KOPT-K1 (cell line): ENCODE results near the gene FBXW8.
"Not testable (repeated sequence)": the region's sequence is repeated elsewhere in the genome, so short reads cannot be mapped to it uniquely, and the experiment has no call there.

Source experiments
- H3K27ac ChIP-seq: fragments of 200-600 bp; sonication (generic); 2 replicates; pipeline ENCODE4 v1.5.1; 2016; ENCODE audit warnings: antibody characterized with exemption, mild to moderate bottlenecking, low read depth, low read length; ENCODE audit not compliant: poor library complexity, severe bottlenecking
- H3K36me3 ChIP-seq: fragments of 200-600 bp; sonication (generic); 2 replicates; pipeline ENCODE4 v1.5.1; 2017; ENCODE audit warnings: antibody characterized with exemption, mild to moderate bottlenecking, low read length, moderate library complexity; ENCODE audit not compliant: insufficient read depth
- H3K9me3 ChIP-seq: fragments of 200-600 bp; sonication (generic); 2 replicates; pipeline ENCODE4 v1.5.1; 2017; ENCODE audit warnings: antibody characterized with exemption, low read length, mild to moderate bottlenecking; ENCODE audit not compliant: insufficient read depth, poor library complexity, severe bottlenecking

Gene FBXW8

DNA sequence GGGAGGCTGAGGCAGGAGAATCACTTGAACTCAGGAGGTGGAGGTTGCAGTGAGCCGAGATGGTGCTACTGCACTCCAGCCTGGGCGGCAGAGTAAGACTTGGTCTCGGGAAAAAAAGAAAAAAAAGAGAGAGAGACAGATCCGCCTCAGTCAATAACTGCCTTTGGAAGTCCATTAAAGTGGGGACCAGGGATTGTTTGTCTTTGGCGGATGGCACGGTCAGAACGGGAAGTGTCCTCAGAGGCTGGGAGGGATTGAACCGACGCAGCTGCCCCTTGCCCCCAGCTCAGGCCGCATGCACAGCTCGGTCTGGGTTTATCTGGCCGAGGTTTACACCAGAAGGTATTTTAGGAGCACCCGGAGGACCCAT is 134.0 kb downstream of the FBXW8 start:
- no peak overlapping the region for H3K27ac ChIP-seq
- H3K36me3 ChIP-seq = peaks cover 90% of the 10 kb centered on the region
- no peaks in the 10 kb centered on the region for H3K9me3 ChIP-seq

DNA sequence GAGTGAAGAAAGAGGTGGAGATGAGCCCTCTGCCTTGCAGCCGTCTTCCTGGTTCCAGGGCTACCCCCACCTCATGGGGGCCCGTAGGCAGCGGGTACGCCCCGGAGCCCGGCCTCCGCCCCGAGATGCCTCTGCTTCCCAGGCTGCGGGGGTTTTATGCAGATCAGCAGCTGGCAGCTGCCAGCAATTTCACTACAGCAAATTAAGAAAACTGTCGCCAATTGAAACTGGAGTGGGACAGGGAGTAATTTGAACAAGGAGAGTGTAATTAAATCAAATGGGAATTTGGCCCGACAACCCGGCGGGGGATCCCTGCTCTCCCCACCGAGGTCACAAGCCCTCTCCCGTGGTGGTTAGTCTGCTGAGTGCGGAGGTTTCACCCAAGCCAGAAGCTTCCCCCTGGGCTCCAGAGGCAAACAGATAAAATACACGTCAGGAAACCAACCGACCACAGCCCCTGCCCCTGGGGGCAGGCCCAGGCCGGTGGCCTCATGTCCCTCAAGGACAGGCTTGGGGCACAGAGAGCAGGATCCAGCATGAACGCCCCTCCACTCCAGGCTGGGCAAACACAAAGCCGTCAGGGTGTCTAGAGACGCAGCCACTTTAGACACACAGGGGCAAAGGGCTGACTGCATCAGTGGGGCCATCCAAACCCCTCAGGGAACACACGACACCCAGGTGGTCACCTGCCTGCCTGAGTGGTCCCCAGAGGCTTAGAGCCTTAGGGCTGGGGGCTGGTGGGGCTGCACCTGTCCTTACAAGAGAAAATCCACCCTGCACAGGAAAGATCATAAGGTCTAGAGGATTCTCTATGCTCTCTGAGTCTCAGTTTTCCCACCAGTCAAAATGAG is 134.6 kb downstream of the FBXW8 start:
- peaks cover 91% of the 10 kb centered on the region for H3K36me3 ChIP-seq
- H3K27ac ChIP-seq = peak overlapping the region; percentile 22
- H3K9me3 ChIP-seq = no peaks in the 10 kb centered on the region

DNA sequence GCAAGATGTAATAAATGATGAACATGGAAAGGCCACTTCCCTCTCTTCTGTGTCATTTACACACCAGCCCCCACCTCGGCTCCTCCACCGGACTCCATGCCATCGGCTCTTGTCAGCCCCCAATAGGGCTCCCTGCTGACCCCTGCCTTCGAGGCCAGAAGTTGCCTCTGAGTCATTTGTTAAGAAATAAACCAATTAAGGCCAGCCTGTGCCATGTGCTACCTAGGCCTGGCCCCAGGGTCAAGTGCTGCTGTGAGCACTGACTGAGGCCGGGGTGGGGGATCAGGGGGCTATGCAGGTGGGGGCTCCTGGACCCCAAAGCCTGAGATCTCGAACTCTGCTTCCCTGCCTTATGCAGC is 135.2 kb downstream of the FBXW8 start:
- no peaks in the 10 kb centered on the region for H3K9me3 ChIP-seq
- peak overlapping the region; percentile 22 for H3K27ac ChIP-seq
- H3K36me3 ChIP-seq = peaks cover 93% of the 10 kb centered on the region

DNA sequence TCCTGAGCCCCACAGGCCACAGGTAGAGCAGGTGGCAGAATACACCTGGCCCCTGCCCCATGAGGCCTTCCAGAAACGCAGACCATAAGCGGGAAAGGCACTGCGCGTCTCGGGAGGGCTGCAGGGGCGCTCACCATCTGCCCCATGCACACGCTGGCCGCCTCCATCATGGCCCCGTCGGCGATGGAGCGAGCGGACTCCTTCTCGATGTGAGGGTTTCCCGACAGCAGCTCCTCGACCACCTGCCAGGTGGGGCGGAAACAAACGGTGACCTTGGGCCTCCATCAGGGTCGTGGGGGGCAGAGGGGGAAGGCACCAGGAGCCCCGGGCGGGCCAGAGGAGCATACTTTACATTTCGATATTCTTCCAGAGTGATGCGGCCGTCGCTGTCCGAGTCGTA is 135.7 kb downstream of the FBXW8 start:
- H3K27ac ChIP-seq = no peak overlapping the region
- peaks cover 95% of the 10 kb centered on the region for H3K36me3 ChIP-seq
- no peaks in the 10 kb centered on the region for H3K9me3 ChIP-seq

DNA sequence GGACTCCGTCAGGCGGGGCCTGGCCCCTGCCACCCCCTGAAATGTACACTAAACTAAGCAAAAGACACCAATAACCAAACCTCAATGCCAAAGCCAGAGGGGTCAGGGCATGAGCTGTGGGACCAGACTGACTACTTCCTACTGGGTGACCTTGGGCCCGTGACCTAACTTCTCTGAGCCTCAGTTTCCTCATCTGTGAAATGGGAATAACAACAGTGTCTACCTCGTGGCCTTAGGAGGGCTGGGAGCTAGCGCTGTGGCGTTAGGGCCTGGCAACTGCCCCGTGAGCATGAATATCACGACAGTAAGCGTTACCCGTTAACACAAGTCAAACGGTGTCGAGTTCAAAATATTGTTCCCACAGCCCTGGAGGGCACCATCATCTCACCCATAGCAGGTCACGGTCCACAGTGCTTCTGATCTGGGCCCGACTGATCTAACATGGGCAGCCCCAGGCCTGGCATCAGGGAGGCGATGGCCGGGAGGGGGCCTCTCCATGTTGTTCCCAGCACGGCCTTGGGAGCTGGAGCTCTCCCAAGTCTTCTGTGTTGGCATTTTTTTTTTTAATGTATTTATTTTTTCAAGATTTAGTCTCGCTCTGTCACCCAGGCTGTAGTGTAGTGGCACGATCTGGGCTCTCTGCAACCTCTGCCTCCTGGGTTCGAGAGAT is 136.2 kb downstream of the FBXW8 start:
- H3K36me3 ChIP-seq = peaks cover 95% of the 10 kb centered on the region
- no peak overlapping the region for H3K27ac ChIP-seq
- H3K9me3 ChIP-seq = no peaks in the 10 kb centered on the region

DNA sequence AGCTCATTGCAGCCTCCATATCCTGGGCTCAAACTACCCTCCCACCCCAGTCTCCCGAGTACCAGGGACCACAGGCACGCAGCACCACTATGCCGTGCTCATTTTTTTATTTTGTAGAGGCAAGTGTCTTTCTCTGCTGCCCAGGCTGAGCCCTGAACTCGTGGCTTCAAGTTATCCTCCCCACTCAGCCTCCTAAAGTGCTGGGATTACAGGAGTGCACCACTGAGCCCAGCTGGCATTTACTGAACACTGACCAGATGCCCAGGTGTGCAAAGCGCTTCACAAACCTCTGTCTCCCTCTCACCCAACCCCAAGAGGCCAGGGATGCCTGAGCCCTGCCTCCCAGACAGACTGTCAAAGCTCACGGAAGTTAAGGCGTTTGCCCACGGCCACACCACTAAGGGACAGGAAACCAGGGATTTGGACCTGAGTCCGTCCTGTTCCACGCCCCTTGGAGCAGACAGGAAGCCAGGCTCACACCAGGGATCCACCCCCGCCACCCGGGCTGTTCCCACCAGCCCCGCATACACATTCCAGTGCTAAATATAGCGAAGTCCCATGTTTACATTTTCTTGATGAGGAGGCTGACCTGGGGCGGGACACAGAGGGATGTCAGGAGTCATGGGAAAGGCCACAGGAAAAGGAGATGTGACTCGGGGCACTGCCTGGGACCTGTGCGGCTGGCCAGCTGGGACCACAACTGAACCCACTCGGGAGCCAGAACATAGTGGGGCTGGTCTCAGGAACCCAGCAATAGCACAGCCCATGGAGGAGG is 137.2 kb downstream of the FBXW8 start:
- peaks cover 95% of the 10 kb centered on the region for H3K36me3 ChIP-seq
- no peaks in the 10 kb centered on the region for H3K9me3 ChIP-seq
- no peak overlapping the region for H3K27ac ChIP-seq

DNA sequence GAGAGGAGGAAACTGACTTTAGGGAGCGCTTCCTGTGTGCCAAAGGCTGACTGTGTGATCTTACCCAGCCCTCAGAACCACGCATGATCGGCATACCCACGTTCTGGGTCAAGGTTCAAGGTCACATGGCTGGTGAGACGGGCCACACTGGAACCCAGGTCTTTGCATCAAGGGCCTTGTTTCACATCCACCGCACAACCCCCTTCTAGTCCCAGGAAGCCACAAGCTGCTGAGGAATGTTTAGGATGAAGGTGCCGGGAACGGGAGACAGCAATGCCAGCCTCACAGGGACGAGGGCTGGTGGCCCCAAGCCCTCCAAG is 137.8 kb downstream of the FBXW8 start:
- Histone ChIP-seq H3K27ac (no peak overlapping the region), H3K9me3 (no peaks in the 10 kb centered on the region), H3K36me3 (peaks cover 95% of the 10 kb centered on the region)

DNA sequence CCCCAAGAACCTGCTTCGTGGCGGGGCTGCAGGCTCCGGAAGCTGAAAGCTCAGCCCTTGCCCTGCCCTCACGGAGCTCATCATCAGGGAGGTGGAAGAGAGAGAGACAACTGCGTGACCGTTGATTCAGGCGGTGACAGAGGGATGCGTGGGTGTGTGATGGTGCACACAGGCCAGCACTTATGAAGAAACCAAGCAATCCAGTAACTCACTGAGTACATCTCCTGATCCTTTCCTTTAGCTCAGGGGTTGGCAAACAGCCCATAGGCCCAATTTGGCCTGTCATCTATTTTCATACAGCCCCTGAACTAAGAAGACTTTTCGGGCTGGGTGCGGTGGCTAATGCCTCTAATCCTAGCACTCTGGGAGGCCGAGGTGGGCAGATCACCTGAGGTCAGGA is 138.5 kb downstream of the FBXW8 start:
- Histone ChIP-seq H3K36me3 (peaks cover 100% of the 10 kb centered on the region), H3K27ac (no peak overlapping the region), H3K9me3 (no peaks in the 10 kb centered on the region)

DNA sequence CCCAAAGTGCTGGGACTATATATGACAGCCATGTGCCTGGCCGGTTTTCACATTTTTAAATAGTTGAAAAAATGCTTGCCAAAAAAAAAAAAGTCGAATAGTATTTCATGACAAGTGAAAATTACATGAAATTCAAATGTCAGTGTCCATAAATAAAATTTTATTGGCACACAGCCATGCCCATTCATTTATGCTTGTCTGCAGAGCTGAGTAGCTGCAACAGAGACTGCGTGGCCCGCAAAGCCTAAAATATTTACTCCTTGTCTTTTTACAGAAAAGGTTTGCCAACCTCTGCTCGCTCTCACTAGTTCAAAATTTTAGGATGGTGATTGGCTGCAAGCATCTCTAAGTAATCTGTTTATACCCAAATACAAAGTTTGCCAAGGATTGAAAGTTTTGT is 139.3 kb downstream of the FBXW8 start:
- Histone ChIP-seq H3K9me3 (no peaks in the 10 kb centered on the region), H3K27ac (no peak overlapping the region), H3K36me3 (peaks cover 100% of the 10 kb centered on the region)

DNA sequence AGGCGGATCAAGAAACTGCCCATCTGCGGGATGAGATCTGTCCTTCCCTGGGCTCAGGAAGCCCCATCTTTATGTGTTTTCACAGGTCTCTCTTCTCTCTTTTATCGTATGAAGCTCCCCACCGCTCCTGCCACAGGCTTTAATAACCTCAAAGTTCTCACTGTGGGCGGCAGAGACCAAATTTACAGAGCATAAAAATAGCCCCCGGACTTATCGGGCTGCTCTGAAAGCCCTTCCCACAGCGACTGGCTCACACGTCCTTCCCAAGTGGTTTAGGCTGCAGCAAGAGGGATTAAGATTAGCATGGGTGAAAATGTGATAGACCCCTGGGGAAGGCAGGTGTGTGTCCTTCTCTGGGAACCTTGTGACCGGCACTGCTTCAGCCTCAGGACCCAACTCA is 140.6 kb downstream of the FBXW8 start:
- peaks cover 99% of the 10 kb centered on the region for H3K36me3 ChIP-seq
- no peaks in the 10 kb centered on the region for H3K9me3 ChIP-seq
- H3K27ac ChIP-seq = no peak overlapping the region

DNA sequence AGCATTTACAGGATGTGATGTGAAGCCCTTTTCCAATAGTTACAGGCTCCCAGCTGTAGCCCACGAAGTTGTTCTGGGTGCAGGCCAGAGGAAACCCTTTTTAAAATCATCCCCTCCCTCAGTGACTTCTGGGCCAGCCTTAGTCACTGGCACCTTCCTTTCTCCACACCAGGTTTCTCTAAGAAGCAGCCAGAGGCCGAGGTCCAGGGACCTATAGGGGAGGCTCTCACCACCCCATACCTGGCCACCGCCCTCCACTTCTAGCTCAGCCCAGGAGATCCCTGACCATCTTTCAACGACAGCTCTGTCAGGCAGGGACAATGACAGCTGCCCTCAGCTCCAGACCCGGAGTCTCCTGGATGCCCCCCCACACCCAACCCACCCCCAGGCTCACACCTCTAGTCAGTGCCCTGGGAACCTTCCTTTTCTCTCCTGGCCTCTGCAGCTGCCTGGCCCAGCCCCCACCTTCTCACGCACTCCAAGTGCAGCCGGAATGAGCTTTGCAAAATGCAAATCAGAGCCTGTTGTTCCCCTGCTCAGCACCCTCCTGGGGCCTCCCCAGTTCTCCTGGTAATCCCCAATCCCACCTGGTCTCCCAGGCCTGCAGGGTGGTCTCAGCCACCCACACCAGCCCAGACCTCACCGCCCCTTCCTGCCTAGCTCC is 141.8 kb downstream of the FBXW8 start:
- peaks cover 99% of the 10 kb centered on the region for H3K36me3 ChIP-seq
- H3K9me3 ChIP-seq = no peaks in the 10 kb centered on the region
- peak overlapping the region; percentile 24 for H3K27ac ChIP-seq

DNA sequence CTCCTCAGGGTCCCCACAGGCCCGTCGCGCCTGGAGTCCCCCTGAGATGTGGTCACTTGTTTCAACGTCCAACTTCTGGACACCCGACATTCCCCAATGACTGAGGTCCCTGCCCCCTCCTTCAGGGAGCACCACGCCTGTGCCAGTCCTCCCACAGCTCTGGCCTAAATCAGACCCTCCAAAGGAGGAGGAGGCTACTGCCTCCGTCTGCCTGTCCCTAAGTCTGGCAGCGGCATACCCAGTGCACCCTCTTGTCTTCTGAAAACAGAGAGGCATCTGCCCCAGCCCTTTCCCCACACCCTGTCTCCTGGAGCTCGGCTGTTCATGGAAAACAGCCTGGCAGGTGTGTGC is 142.3 kb downstream of the FBXW8 start:
- peak overlapping the region; percentile 24 for H3K27ac ChIP-seq
- no peaks in the 10 kb centered on the region for H3K9me3 ChIP-seq
- peaks cover 99% of the 10 kb centered on the region for H3K36me3 ChIP-seq

DNA sequence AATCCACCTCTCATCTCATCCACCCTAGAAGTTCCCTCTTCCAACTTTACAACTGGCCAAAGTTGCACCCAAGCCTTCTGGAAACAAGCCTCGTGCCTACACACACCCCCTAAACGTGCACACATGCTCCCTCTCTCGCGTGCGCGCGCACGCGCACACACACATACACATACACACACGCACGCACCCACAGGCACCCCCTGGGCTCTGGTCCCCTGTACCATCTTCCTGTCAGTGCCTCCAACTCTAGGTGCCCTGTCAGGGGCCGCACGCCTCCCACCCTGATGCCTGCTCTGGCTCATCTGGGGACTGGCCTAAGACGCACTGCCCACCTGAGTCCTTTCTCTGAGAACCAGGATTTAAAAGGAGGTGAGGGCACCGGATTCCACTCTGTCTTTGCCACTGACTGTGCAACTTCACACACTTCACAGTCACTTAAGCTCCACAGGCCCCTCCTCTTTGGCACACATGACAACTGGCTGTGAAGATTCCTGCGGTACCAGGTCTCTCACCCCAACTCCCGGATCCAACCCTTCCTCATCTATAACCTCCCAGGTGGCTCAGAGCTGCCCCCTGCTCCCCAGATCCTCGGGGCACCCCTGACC is 142.9 kb downstream of the FBXW8 start:
- H3K9me3 ChIP-seq = no peaks in the 10 kb centered on the region
- peaks cover 96% of the 10 kb centered on the region for H3K36me3 ChIP-seq
- peak overlapping the region; percentile 24 for H3K27ac ChIP-seq

DNA sequence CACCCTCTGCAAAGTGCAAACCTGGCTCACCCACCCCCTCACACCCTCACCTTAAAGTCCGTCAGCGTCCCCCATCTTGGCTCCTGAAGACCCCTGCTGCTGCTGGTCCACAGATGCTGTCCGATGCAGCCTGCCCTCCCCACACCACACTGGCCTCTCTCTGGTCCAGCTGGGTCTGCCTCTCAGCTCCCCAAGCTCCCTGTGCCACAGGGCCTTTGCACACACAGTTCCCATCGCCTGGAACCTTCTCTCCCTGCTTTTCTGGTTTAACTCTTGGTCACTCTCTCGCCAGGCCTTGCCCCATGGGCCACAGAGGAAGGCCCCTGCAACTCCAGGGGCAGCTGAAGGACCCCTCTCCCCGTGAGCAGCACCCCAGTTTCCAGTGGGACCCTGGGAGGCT is 143.5 kb downstream of the FBXW8 start:
- H3K36me3 ChIP-seq = peaks cover 96% of the 10 kb centered on the region
- H3K27ac ChIP-seq = no peak overlapping the region
- no peaks in the 10 kb centered on the region for H3K9me3 ChIP-seq

DNA sequence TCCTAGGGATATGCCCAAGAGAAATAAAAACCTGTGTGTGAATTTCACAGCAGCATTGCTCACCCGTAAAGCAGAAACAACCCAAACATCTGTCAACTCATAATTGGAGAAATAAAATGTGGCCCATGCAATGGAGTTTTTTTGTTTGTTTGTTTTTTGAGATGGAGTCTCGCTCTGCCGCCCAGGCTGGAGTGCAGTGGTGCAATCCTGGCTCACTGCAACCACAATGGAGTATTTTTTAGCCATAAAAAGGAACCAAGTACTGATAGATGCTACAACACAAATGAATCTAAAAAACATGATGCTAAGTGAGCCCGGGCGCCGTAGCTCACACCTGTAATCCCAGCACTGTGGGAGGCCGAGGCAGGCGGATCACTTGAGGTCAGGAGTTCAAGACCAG is 146.9 kb downstream of the FBXW8 start:
- H3K36me3 ChIP-seq = peaks cover 77% of the 10 kb centered on the region
- H3K9me3 ChIP-seq, H3K27ac ChIP-seq: not testable (repeated sequence)
